Trophoblast cell (in vitro differentiated cells and primary cell): ENCODE data around the gene YBX2.

Experiments
- DNase-seq, 2 donors: peaks; one replicate each; pipeline ENCODE4 v3.0.0-alpha.2; 2016
- H2AFZ ChIP-seq: 2 replicates; pipeline ENCODE4 v1.6.1; 2013; ENCODE audit warnings: low read length, moderate library complexity, mild to moderate bottlenecking; ENCODE audit not compliant: insufficient read depth, poor library complexity
- H2AK5ac ChIP-seq: 2 replicates; pipeline ENCODE4 v1.6.1; 2013; ENCODE audit warnings: mild to moderate bottlenecking, low read length
- H2BK120ac ChIP-seq: 2 replicates; pipeline ENCODE4 v1.6.1; 2013; ENCODE audit warnings: low read length, mild to moderate bottlenecking, moderate library complexity; ENCODE audit not compliant: insufficient read depth, poor library complexity
- H2BK12ac ChIP-seq: 2 replicates; pipeline ENCODE4 v1.6.1; 2013; ENCODE audit warnings: mild to moderate bottlenecking, low read length, moderate library complexity
- H2BK5ac ChIP-seq: 2 replicates; pipeline ENCODE4 v1.6.1; 2013; ENCODE audit warnings: low read length, low read depth, moderate library complexity, mild to moderate bottlenecking; ENCODE audit not compliant: poor library complexity
- H3K14ac ChIP-seq: 2 replicates; pipeline ENCODE4 v1.6.1; 2013; ENCODE audit warnings: mild to moderate bottlenecking, low read length
- H3K18ac ChIP-seq: 2 replicates; pipeline ENCODE4 v1.6.1; 2013; ENCODE audit warnings: mild to moderate bottlenecking, low read length
- H3K23ac ChIP-seq: 2 replicates; pipeline ENCODE4 v1.6.1; 2013; ENCODE audit warnings: low read length
- H3K27ac ChIP-seq: 2 replicates; pipeline ENCODE4 v1.5.1; 2013; ENCODE audit warnings: low read depth, mild to moderate bottlenecking, inconsistent platforms, low read length, moderate library complexity
- H3K27me3 ChIP-seq: 2 replicates; pipeline ENCODE4 v1.6.1; 2013; ENCODE audit warnings: inconsistent platforms, mild to moderate bottlenecking, low read length, moderate library complexity; ENCODE audit not compliant: insufficient read depth
- H3K36me3 ChIP-seq, 2 experiments: 1 replicate in 1 of 2; 2 replicates in 1 of 2; pipeline ENCODE4 v1.6.1; 2013; ENCODE audit warnings: low read length in 2 of 2, mild to moderate bottlenecking in 2 of 2, moderate library complexity in 1 of 2; ENCODE audit not compliant: insufficient read depth in 2 of 2, control insufficient read depth in 1 of 2
- H3K4ac ChIP-seq: 2 replicates; pipeline ENCODE4 v1.6.1; 2013; ENCODE audit warnings: low read depth, mild to moderate bottlenecking, low read length, moderate library complexity
- H3K4me1 ChIP-seq, 2 experiments: 1 replicate in 1 of 2; 2 replicates in 1 of 2; pipeline ENCODE4 v1.6.1; 2013; ENCODE audit warnings: low read length in 2 of 2, mild to moderate bottlenecking in 2 of 2, moderate library complexity in 1 of 2; ENCODE audit not compliant: insufficient read depth in 2 of 2, control insufficient read depth in 1 of 2
- H3K4me2 ChIP-seq: 2 replicates; pipeline ENCODE4 v1.6.1; 2013; ENCODE audit warnings: inconsistent platforms, mild to moderate bottlenecking, low read length, moderate library complexity
- H3K4me3 ChIP-seq: 2 replicates; pipeline ENCODE4 v1.5.1; 2013; ENCODE audit warnings: mild to moderate bottlenecking, low read depth, low read length, inconsistent platforms
- H3K79me1 ChIP-seq: one replicate; pipeline ENCODE4 v1.6.1; 2013; ENCODE audit warnings: low read length
- H3K79me2 ChIP-seq: 2 replicates; pipeline ENCODE4 v1.6.1; 2013; ENCODE audit warnings: low read length, mild to moderate bottlenecking; ENCODE audit not compliant: control insufficient read depth, insufficient read depth, poor library complexity
- H3K9ac ChIP-seq: 2 replicates; pipeline ENCODE4 v1.6.1; 2013; ENCODE audit warnings: mild to moderate bottlenecking, low read length
- H3K9me3 ChIP-seq: 2 replicates; pipeline ENCODE4 v1.6.1; 2013; ENCODE audit warnings: low read depth, mild to moderate bottlenecking, control low read depth, inconsistent platforms, low read length; ENCODE audit not compliant: insufficient read depth
- H4K12ac ChIP-seq: 2 replicates; pipeline ENCODE4 v1.6.1; 2013; ENCODE audit warnings: low read depth, mild to moderate bottlenecking, low read length, moderate library complexity
- H4K8ac ChIP-seq: 2 replicates; pipeline ENCODE4 v1.6.1; 2013; ENCODE audit warnings: low read depth, mild to moderate bottlenecking, low read length, moderate library complexity
- H4K91ac ChIP-seq: one replicate; pipeline ENCODE4 v1.6.1; 2013; ENCODE audit warnings: low read depth, mild to moderate bottlenecking, low read length, moderate library complexity
- WGBS: extraction: QIAGEN DNeasy Blood & Tissue Kit; methylation state at CpG from one replicate; pipeline ENCODE4 v1.1.7; 2013; ENCODE audit warnings: missing lambda C conversion rate; ENCODE audit not compliant: insufficient read length, insufficient coverage; ENCODE audit errors: extremely low coverage; 5-methylcytosine and 5-hydroxymethylcytosine counted together

The YBX2 gene

GRCh38 chr17:7327056-7327455 lies 32.6 kb upstream of the YBX2 start:
- H3K14ac ChIP-seq, result no peak overlapping the region
- H3K36me3 ChIP-seq, result peaks cover 44 to 49% of the 10 kb centered on the region in 2 experiments
- H2BK12ac ChIP-seq, result no peak overlapping the region
- H2AK5ac ChIP-seq, result no peak overlapping the region
- no peak overlapping the region for H4K8ac ChIP-seq
- no peak overlapping the region for H2AFZ ChIP-seq
- no peak overlapping the region for H4K12ac ChIP-seq
- peaks cover 4 to 8% of the 10 kb centered on the region in 2 experiments for H3K4me1 ChIP-seq
- no peak overlapping the region for H3K27ac ChIP-seq
- H3K9me3 ChIP-seq, result no peaks in the 10 kb centered on the region
- no peak overlapping the region for H3K4me2 ChIP-seq
- no peak overlapping the region for H3K9ac ChIP-seq
- DNase-seq, result no peak
- no peak overlapping the region for H3K23ac ChIP-seq
- no CpG with 5 or more reads among the region's 7 CpGs for WGBS
- H4K91ac ChIP-seq, result no peak overlapping the region
- no peak overlapping the region for H2BK120ac ChIP-seq
- H3K4ac ChIP-seq, result no peak overlapping the region
- H3K18ac ChIP-seq, result no peak overlapping the region
- no peak overlapping the region for H3K4me3 ChIP-seq
- H2BK5ac ChIP-seq, result no peak overlapping the region
- no peaks in the 10 kb centered on the region for H3K27me3 ChIP-seq
- H3K79me1 ChIP-seq, result peaks cover 11% of the 10 kb centered on the region
- peaks cover 4% of the 10 kb centered on the region for H3K79me2 ChIP-seq

- no peak overlapping the region for H2AFZ ChIP-seq
- H2BK12ac ChIP-seq, result no peak overlapping the region
- no peak overlapping the region for H4K12ac ChIP-seq
- no peak overlapping the region for H2AK5ac ChIP-seq
- H3K4me2 ChIP-seq, result no peak overlapping the region
- H3K4ac ChIP-seq, result no peak overlapping the region
- H3K79me2 ChIP-seq, result peaks cover 4% of the 10 kb centered on the region
- H3K4me3 ChIP-seq, result no peak overlapping the region
- DNase-seq, result no peak
- H3K9ac ChIP-seq, result no peak overlapping the region
- H3K14ac ChIP-seq, result no peak overlapping the region
- no peak overlapping the region for H4K8ac ChIP-seq
- H3K27ac ChIP-seq, result no peak overlapping the region
- no peak overlapping the region for H4K91ac ChIP-seq
- WGBS, result no CpG with 5 or more reads among the region's 11 CpGs
- no peak overlapping the region for H3K23ac ChIP-seq
- peaks cover 52 to 57% of the 10 kb centered on the region in 2 experiments for H3K36me3 ChIP-seq
- no peaks in the 10 kb centered on the region for H3K27me3 ChIP-seq
- no peak overlapping the region for H2BK5ac ChIP-seq
- H2BK120ac ChIP-seq, result no peak overlapping the region
- H3K79me1 ChIP-seq, result peaks cover 11% of the 10 kb centered on the region
- H3K4me1 ChIP-seq, result peaks cover 4 to 8% of the 10 kb centered on the region in 2 experiments
- H3K18ac ChIP-seq, result no peak overlapping the region
- H3K9me3 ChIP-seq, result no peaks in the 10 kb centered on the region
Observed at GRCh38 chr17:7326186-7326585, 31.7 kb upstream of the YBX2 start.

GRCh38 chr17:7325031-7325528 lies 30.6 kb upstream of the YBX2 start:
- Histone ChIP-seq H3K14ac (no peak overlapping the region), H3K27ac (no peak overlapping the region), H2BK5ac (no peak overlapping the region), H3K4ac (no peak overlapping the region), H4K12ac (no peak overlapping the region), H4K8ac (no peak overlapping the region), H3K23ac (no peak overlapping the region), H3K27me3 (no peaks in the 10 kb centered on the region), H3K4me1 (peaks cover 0 to 2% of the 10 kb centered on the region in 2 experiments), H2AK5ac (no peak overlapping the region), H3K79me1 (peaks cover 8% of the 10 kb centered on the region), H3K9me3 (no peaks in the 10 kb centered on the region), H3K36me3 (peaks cover 63 to 69% of the 10 kb centered on the region in 2 experiments), H2AFZ (no peak overlapping the region), H3K4me2 (no peak overlapping the region), H3K4me3 (no peak overlapping the region), H3K9ac (no peak overlapping the region), H3K18ac (no peak overlapping the region), H2BK120ac (no peak overlapping the region), H4K91ac (no peak overlapping the region), H3K79me2 (peaks cover 2% of the 10 kb centered on the region), H2BK12ac (no peak overlapping the region)
- WGBS, result no CpG with 5 or more reads among the region's 19 CpGs
- DNase-seq, result no peak

- Histone ChIP-seq H3K27ac (no peak overlapping the region), H2AK5ac (no peak overlapping the region), H4K8ac (no peak overlapping the region), H3K4me3 (no peak overlapping the region), H3K23ac (no peak overlapping the region), H4K91ac (no peak overlapping the region), H3K9ac (no peak overlapping the region), H3K4ac (no peak overlapping the region), H4K12ac (no peak overlapping the region), H3K36me3 (peaks cover 63 to 70% of the 10 kb centered on the region in 2 experiments), H3K27me3 (no peaks in the 10 kb centered on the region), H2BK5ac (no peak overlapping the region), H3K9me3 (no peaks in the 10 kb centered on the region), H3K18ac (no peak overlapping the region), H3K14ac (no peak overlapping the region), H3K79me2 (peaks cover 2% of the 10 kb centered on the region), H3K4me1 (peaks cover 0 to 2% of the 10 kb centered on the region in 2 experiments), H2BK120ac (no peak overlapping the region), H2BK12ac (no peak overlapping the region), H3K79me1 (peaks cover 4% of the 10 kb centered on the region), H2AFZ (no peak overlapping the region), H3K4me2 (no peak overlapping the region)
- no peak for DNase-seq
- WGBS, result no CpG with 5 or more reads among the region's 3 CpGs
Observed at GRCh38 chr17:7324438-7324779, 30.0 kb upstream of the YBX2 start.
